GM23248 (cell line): Measurements from ENCODE around the gene SGCE.

Experiments used
- EZH2 ChIP-seq: fragments of 200-600 bp; sonication (generic); IDR thresholded peaks from 2 replicates; pipeline ENCODE4 v1.6.1; 2018; ENCODE audit warnings: antibody characterized with exemption, mild to moderate bottlenecking; ENCODE audit not compliant: insufficient read depth, poor library complexity, severe bottlenecking
- EZH2phosphoT487 ChIP-seq: fragments of 200-600 bp; sonication (generic); IDR thresholded peaks from 2 replicates; pipeline ENCODE4 v1.6.1; 2018; ENCODE audit warnings: antibody characterized with exemption, moderate library complexity, mild to moderate bottlenecking, low read depth; ENCODE audit not compliant: insufficient read depth

DNA sequence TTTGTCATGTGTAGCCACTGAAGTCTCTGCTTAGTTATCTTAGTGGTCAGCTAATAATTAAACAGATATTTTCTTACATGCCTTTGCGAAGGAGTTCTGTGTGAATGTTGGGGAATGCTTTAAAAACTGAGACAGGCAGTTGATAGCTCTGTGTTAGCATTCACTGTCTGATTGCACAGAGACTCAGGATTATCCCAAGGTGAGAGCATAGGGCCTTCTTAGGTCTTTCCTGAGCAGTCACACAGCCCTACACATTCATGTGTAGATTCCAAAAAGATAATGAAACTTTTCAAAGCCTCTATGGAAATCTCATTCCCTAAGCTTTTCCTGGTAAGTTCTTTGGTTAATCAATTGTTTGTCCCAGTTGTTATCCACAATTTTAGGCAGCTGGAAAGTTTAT is 78.6 kb downstream of the SGCE start:
- no peak for TF ChIP-seq EZH2phosphoT487
- TF ChIP-seq EZH2: no peak
